22Rv1 (cell line): ENCODE results near the gene TTC7B.

Experiments used
- H3K27ac ChIP-seq: fragments of 450-650 bp; 2 replicates; pipeline ENCODE4 v1.5.1; 2017
- ZFX ChIP-seq: fragments of 450-650 bp; IDR thresholded peaks from 2 replicates; pipeline ENCODE4 v1.6.1; 2017; ENCODE audit warnings: antibody characterized with exemption, borderline replicate concordance
- TF ChIP-seq, protein P1 (sequence below): fragments of 450-650 bp; IDR thresholded peaks from 2 replicates; pipeline ENCODE4 v1.5.1; 2017; ENCODE audit warnings: mild to moderate bottlenecking

TTC7B gene

DNA sequence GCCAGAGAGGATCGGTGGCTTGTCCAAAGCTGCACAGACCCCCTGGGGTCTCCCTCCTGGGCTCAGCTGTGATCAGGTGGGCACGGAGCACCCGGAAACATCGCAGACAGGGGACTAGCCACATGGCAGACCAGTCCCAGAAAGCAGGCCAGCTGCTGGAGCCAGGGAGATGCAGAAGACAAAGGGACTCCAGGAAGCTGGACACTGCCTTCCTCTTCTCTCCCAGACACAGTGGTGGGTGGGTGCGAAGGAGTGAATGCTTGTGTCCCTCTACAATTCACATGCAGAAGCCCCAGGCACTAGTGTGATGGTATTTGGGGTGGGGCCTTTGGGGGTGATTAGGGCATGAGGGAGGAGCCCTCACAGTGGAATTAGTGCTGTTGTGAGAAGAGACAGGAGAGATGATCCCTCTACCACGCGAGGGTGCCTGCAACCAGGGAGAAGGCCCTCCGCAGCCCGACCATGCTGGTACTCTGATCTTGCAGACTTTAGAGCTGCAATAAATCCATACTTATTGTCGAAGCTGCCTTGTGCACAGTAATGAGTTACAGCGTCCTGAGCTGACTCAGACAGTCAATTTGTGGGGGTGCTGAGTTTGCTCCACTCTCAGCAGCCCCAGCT, 324.2 kb downstream of the TTC7B start:
- no peak overlapping the region for H3K27ac ChIP-seq
- TF ChIP-seq, protein P1, sequence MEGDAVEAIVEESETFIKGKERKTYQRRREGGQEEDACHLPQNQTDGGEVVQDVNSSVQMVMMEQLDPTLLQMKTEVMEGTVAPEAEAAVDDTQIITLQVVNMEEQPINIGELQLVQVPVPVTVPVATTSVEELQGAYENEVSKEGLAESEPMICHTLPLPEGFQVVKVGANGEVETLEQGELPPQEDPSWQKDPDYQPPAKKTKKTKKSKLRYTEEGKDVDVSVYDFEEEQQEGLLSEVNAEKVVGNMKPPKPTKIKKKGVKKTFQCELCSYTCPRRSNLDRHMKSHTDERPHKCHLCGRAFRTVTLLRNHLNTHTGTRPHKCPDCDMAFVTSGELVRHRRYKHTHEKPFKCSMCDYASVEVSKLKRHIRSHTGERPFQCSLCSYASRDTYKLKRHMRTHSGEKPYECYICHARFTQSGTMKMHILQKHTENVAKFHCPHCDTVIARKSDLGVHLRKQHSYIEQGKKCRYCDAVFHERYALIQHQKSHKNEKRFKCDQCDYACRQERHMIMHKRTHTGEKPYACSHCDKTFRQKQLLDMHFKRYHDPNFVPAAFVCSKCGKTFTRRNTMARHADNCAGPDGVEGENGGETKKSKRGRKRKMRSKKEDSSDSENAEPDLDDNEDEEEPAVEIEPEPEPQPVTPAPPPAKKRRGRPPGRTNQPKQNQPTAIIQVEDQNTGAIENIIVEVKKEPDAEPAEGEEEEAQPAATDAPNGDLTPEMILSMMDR = no peak
- TF ChIP-seq ZFX = no peak

DNA sequence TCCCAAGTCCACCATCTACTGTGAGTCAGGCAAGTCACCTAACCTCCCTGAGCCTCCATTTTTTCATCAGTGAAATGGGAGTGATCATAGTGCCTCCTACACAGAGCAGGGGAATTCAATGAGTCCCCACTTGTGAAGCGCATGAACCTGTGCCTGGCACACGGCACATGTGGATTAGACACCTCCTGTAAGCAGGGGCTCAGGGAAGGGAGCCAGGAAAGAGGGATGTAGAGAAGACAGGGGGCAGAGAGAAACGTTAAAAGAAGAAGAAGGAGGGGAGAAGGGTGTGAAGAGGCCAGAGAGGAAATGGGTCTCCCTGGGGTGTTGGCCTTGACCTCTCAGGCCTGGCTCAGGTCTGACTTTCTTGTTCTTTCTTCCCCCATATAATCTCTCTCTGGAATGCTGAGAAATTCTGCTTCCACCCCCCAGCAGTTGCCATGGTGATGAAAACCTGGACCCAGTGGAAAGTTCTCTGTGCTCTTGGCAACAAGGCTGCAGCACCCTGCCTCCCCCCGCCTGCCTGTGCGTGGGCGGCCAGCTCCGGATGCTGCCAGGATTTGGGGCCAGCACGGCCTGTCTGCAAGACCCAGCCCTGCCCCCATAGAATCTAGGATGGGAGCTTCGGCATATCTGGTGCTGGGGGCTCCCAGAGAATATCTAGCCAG, 324.9 kb downstream of the TTC7B start:
- no peak overlapping the region for H3K27ac ChIP-seq
- no peak for TF ChIP-seq ZFX
- TF ChIP-seq, protein P1 = no peak

DNA sequence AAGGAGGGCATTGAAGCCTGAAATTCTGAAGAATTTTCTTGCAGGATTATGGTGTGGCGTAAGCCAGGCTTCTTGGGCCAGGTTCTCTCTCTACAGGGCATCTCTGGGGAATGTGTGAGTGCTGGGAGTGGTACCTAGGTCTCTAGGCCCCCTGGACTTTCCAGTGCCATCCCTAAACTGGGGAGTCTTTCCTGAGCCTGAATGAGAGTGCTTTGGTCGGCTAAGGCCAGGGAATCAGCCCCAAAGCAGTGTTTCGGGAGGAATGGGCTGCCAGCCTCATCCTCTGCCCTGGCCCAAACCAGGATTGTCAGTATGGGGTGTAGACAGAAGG, 325.5 kb downstream of the TTC7B start:
- H3K27ac ChIP-seq = no peak overlapping the region
- TF ChIP-seq, protein P1 = no peak
- TF ChIP-seq ZFX = no peak

DNA sequence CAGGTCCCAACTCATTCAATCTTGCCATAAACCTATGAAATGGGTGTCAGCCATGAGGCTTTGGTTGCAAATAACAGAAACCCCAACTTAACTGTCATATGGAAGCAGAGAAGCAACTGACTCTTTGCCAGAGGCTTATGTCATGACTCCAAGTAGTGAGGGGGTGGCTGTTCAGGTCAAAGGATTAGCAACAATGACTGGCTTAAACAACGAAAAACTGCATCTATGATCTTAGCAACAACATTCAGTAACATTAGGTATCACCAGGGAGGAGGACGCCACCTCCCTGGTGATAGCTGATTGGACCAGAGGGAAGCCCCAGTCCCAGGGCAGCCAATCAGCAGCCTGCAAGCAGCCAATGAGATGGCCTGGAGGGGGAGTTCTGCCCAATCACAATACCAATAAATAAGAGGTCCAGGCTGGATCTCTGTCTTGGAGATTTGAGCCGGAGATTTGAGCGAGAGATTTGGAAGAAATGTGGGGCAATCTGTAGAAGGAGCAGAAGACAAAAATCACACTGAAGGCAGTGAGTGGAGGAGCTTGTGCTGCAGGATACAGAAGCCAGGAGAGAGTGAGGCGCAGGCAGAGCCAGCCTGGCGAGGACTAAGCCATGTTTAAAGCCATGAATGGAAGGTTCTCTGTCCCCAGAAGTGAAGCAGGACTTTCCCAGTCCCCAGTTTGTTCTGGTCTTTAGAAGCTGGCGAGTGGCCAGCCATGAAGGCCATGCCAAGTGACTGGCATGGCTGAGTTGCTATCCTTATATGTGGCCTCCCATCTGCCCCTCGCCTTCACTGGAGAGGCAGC, 326.1 kb downstream of the TTC7B start:
- H3K27ac ChIP-seq = no peak overlapping the region
- TF ChIP-seq ZFX = no peak
- TF ChIP-seq, protein P1 = no peak

DNA sequence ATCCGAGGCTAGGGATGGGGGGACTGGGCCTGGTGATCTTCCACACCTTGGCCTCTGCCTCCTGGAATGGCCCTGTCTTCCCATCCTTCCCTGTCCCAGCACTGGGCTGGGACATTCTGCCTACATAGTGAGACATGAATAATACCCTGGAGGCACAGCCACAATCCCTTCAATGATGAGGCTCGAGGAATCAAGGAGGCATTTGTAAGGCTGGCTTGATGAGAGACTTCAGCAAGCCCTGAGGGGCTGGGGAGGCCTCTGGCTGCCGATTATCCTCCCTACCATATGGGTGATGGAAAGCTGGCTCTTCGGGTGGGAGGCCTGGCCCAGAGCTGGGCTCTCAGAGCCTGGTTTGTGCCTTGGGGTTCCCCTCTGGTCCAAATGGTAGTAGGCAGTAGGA, 326.9 kb downstream of the TTC7B start:
- TF ChIP-seq ZFX = no peak
- TF ChIP-seq, protein P1 = no peak
- H3K27ac ChIP-seq = no peak overlapping the region

DNA sequence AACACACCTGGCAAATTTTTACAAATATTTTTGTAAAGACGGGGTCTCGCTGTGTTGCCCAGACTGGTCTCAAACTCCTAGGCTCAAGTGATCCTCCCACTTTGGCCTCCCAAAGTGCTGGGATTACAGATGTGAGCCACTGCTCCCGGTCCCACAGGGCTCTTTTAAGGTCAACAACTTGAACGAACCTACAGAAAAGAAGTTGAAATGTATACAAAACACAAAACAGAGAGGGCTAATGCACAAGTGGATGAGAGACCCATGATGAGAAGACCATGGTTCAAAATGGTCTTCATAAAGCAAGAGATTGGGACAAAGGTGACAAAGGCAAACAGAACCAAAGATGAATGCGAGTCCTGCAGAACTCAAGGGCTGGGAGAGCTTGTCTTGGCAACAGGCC, 328.0 kb downstream of the TTC7B start:
- H3K27ac ChIP-seq = no peak overlapping the region
- TF ChIP-seq, protein P1 = no peak
- no peak for TF ChIP-seq ZFX

DNA sequence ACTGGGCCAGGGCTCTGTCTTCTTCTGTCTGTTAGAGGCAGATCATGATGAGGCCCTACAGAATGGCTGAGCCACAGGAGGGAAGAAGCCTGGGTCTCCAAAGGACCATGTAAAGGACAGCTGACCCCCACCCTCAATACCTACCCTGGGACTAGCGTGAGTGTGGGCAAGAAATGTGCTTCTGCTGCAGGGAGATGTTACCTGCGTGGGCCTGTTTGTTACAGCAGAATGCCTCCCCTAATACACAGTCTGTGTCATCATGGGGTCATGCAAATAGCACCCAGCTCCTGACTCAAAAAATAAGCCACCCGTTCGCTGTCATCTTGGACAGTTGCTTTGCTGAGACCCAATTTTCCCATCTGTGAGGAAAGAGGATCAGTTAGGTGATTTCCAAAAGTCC, 328.8 kb downstream of the TTC7B start:
- H3K27ac ChIP-seq = no peak overlapping the region
- no peak for TF ChIP-seq ZFX
- TF ChIP-seq, protein P1 = no peak
